IMR-90 (cell line): Measurements from ENCODE around the gene NPHS1. TPM values are rescaled to one million over a fixed set of nuclear protein-coding genes. Genes with fewer than 3 reads are reported as not detected.
"Not testable (repeated sequence)": the region's sequence is repeated elsewhere in the genome, so short reads cannot be mapped to it uniquely, and the experiment has no call there.

Source experiments
- ATAC-seq: fragments of 200-7000 bp; cut with Tn5 transposase; 2 replicates; pipeline ENCODE4 v1.9.1; 2020; ENCODE audit warnings: low read depth, mild to moderate bottlenecking, moderate library complexity
- BruUV-seq: library from RNA; stranded (reverse); fragments of 400-500 nt; replicated peaks from 2 replicates; lab custom pipeline; 2021; lab: Mats Ljungman, UMichigan
- CTCF ChIA-PET: fragments of 300-600 bp; formaldehyde crosslinking; extraction: SDS; loops from one replicate; lab custom pipeline; 2021; ENCODE audit warnings: antibody characterized with exemption; lab: Yijun Ruan, JAX
- POLR2A ChIA-PET: fragments of 300-600 bp; sonication (Branson Sonifier 250); formaldehyde crosslinking; loops from one replicate; lab custom pipeline; 2022; ENCODE audit warnings: antibody characterized with exemption; ENCODE audit not compliant: unreplicated experiment; lab: Charles Lee
- DNase-seq: peaks from one replicate; pipeline ENCODE4 v3.0.0; 2013
- H2AFZ ChIP-seq: replicated peaks from 2 replicates; pipeline ENCODE3; 2013; ENCODE audit warnings: low read length, mild to moderate bottlenecking; ENCODE audit not compliant: poor library complexity
- H2AK5ac ChIP-seq: 2 replicates; pipeline ENCODE4 v1.6.1; 2013; ENCODE audit warnings: low read depth, low read length, inconsistent platforms
- H2AK9ac ChIP-seq: replicated peaks from 2 replicates; pipeline ENCODE3; 2013; ENCODE audit warnings: mild to moderate bottlenecking, low read depth, low read length, moderate library complexity; ENCODE audit not compliant: poor library complexity
- H2BK120ac ChIP-seq: 2 replicates; pipeline ENCODE4 v1.6.1; 2013; ENCODE audit warnings: low read depth, low read length, inconsistent platforms
- H2BK15ac ChIP-seq: 3 replicates; pipeline ENCODE4 v1.6.1; 2013; ENCODE audit warnings: low read depth, low read length, inconsistent platforms
- H2BK20ac ChIP-seq: 2 replicates; pipeline ENCODE4 v1.6.1; 2013; ENCODE audit warnings: low read depth, mild to moderate bottlenecking, inconsistent platforms, low read length, moderate library complexity
- H2BK5ac ChIP-seq: 2 replicates; pipeline ENCODE4 v1.6.1; 2013; ENCODE audit warnings: mild to moderate bottlenecking, low read depth, low read length, inconsistent platforms; ENCODE audit not compliant: poor library complexity, severe bottlenecking
- H3K14ac ChIP-seq: replicated peaks from 2 replicates; pipeline ENCODE4 v1.6.1; 2013; ENCODE audit warnings: low read depth, low read length, inconsistent platforms
- H3K18ac ChIP-seq: 2 replicates; pipeline ENCODE4 v1.6.1; 2013; ENCODE audit warnings: low read depth, low read length, control low read depth
- H3K23ac ChIP-seq: 2 replicates; pipeline ENCODE4 v1.6.1; 2013; ENCODE audit warnings: low read depth, low read length, inconsistent platforms
- H3K27ac ChIP-seq: 2 replicates; pipeline ENCODE4 v1.5.1; 2013; ENCODE audit warnings: mild to moderate bottlenecking, control low read depth, low read length; ENCODE audit not compliant: insufficient read depth
- H3K27me3 ChIP-seq: 2 replicates; pipeline ENCODE4 v1.6.1; 2013; ENCODE audit warnings: low read length; ENCODE audit not compliant: control insufficient read depth, insufficient read depth
- H3K36me3 ChIP-seq: 2 replicates; pipeline ENCODE4 v1.6.1; 2013; ENCODE audit warnings: low read length, mixed read lengths; ENCODE audit not compliant: control insufficient read depth, insufficient read depth
- H3K4ac ChIP-seq: 2 replicates; pipeline ENCODE4 v1.6.1; 2013; ENCODE audit warnings: low read depth, low read length, inconsistent platforms
- H3K4me1 ChIP-seq: 2 replicates; pipeline ENCODE4 v1.6.1; 2013; ENCODE audit warnings: low read length, mixed read lengths; ENCODE audit not compliant: control insufficient read depth, insufficient read depth
- H3K4me2 ChIP-seq: 2 replicates; pipeline ENCODE4 v1.6.1; 2013; ENCODE audit warnings: low read depth, mild to moderate bottlenecking, control low read depth, low read length, moderate library complexity
- H3K4me3 ChIP-seq: 2 replicates; pipeline ENCODE4 v1.5.1; 2013; ENCODE audit warnings: low read depth, mild to moderate bottlenecking, control low read depth, low read length, moderate library complexity; ENCODE audit not compliant: insufficient read depth
- H3K56ac ChIP-seq: 2 replicates; pipeline ENCODE4 v1.6.1; 2013; ENCODE audit warnings: low read length, inconsistent platforms; ENCODE audit not compliant: insufficient read depth; ENCODE audit errors: extremely low read depth
- H3K79me1 ChIP-seq, 2 experiments: 2 replicates each; pipeline ENCODE4 v1.6.1; 2013; ENCODE audit warnings: low read length in 2 of 2, inconsistent platforms in 1 of 2, low read depth in 1 of 2
- H3K9ac ChIP-seq: 2 replicates; pipeline ENCODE4 v1.6.1; 2013; ENCODE audit warnings: low read depth, low read length, control low read depth
- H3K9me1 ChIP-seq: 2 replicates; pipeline ENCODE4 v1.6.1; 2013; ENCODE audit warnings: low read length, inconsistent platforms; ENCODE audit not compliant: insufficient read depth
- H3K9me3 ChIP-seq: 2 replicates; pipeline ENCODE4 v1.6.1; 2013; ENCODE audit warnings: low read length; ENCODE audit not compliant: control insufficient read depth, insufficient read depth
- H4K20me1 ChIP-seq: 2 replicates; pipeline ENCODE4 v1.6.1; 2013; ENCODE audit warnings: low read length, inconsistent platforms; ENCODE audit not compliant: insufficient read depth
- H4K5ac ChIP-seq: 2 replicates; pipeline ENCODE4 v1.6.1; 2013; ENCODE audit warnings: mild to moderate bottlenecking, low read depth, low read length, control low read depth
- H4K8ac ChIP-seq, 2 experiments: 2 replicates each; pipeline ENCODE4 v1.6.1; 2013; ENCODE audit warnings: low read depth in 2 of 2, low read length in 2 of 2, control low read depth in 1 of 2, inconsistent platforms in 1 of 2
- H4K91ac ChIP-seq: 2 replicates; pipeline ENCODE4 v1.6.1; 2013; ENCODE audit warnings: low read depth, low read length, inconsistent platforms; ENCODE audit not compliant: insufficient read depth
- WGBS, 2 experiments: methylation state at CpG; one replicate each; pipeline versions ENCODE4 v1.1.5 to v1.1.7; 2013; ENCODE audit warnings: missing lambda C conversion rate in 2 of 2; ENCODE audit not compliant: insufficient read length in 1 of 2; ENCODE audit errors: extremely low coverage in 2 of 2; 5-methylcytosine and 5-hydroxymethylcytosine counted together
- dilution Hi-C: fragments of 300-500 bp; cut with HindIII; formaldehyde crosslinking; loops from one replicate; pipeline ENCODE4 v1.14.3; 2018; ENCODE audit warnings: low sequenced_read_pairs; ENCODE audit not compliant: unreplicated experiment
- in situ Hi-C: fragments of 300-500 bp; cut with MboI; formaldehyde crosslinking; loops from 3 replicates; pipeline ENCODE4 v1.14.3; 2019; ENCODE audit warnings: low sequenced_read_pairs, inconsistent platforms, mixed read lengths
- intact Hi-C: fragments of 100-400 bp; cut with micrococcal nuclease; formaldehyde crosslinking; loops from 2 replicates; pipeline ENCODE4 v1.10.0; 2022
- polyA plus RNA-seq, 3 experiments: library from polyadenylated mRNA; depleted of rRNA; stranded (reverse); fragments of >200 nt; gene quantifications; 2 replicates each; pipeline ENCODE4 v1.2.3, GENCODE V29; 2012; ENCODE audit warnings: low replicate concordance in 1 of 3
- total RNA-seq: library from RNA; depleted of rRNA; stranded (reverse); fragments of >200 nt; gene quantifications from 2 replicates; pipeline ENCODE4 v1.2.3, GENCODE V29; 2012

NPHS1 gene
- total and polyA plus RNA-seq, 2 of the 4 experiments (the other 2 are of a cell fraction) = not detected

GRCh38 chr19:35870124-35870736 lies 17.9 kb upstream of the NPHS1 start:
- CTCF ChIA-PET = interaction anchor here (0.7 kb wide), 1 partner anchor 352 kb away, joined by 3 read pairs; no protein-coding TSS in a partner anchor
- not testable (repeated sequence) for H3K9me3 ChIP-seq

More at GRCh38 chr19:35870124-35870736, 17.9 kb upstream of the NPHS1 start:
- H3K27ac ChIP-seq, H3K23ac ChIP-seq, H2BK15ac ChIP-seq, ATAC-seq, in situ Hi-C loops, H3K36me3 ChIP-seq, H3K9ac ChIP-seq, H4K5ac ChIP-seq, H3K4me3 ChIP-seq, H4K20me1 ChIP-seq, H3K4me2 ChIP-seq, H3K4me1 ChIP-seq, BruUV-seq, dilution Hi-C loops, intact Hi-C loops, H2AK9ac ChIP-seq, H2BK20ac ChIP-seq, H3K18ac ChIP-seq, H4K8ac ChIP-seq, H2BK120ac ChIP-seq, H3K4ac ChIP-seq, H3K56ac ChIP-seq, H4K91ac ChIP-seq, H3K9me1 ChIP-seq, H3K79me1 ChIP-seq, H2BK5ac ChIP-seq, POLR2A ChIA-PET, H2AK5ac ChIP-seq, H3K14ac ChIP-seq, DNase-seq: not testable (repeated sequence)
- peak overlapping the region; percentile 85 for H2AFZ ChIP-seq
- WGBS, 2 experiments = 29% methylated on average over 17 of the region's 26 CpGs; no CpG with 5 or more reads in 1 of the 2 experiments
- peaks cover 12% of the 10 kb centered on the region for H3K27me3 ChIP-seq
